Sigmoid colon (tissue), 4 donors: ENCODE measurements around the gene COL23A1.

Source experiments
- EP300 ChIP-seq, 4 donors: sonication (generic); formaldehyde crosslinking; IDR thresholded peaks; one replicate each; pipeline ENCODE4 v1.6.1; 2017; ENCODE audit warnings: antibody characterized with exemption in 4 of 4
- TF ChIP-seq, protein P1 (sequence below), 4 experiments: fragments of 450-650 bp in 3 of 4; fragments of 200-600 bp in 1 of 4; IDR thresholded peaks; one replicate each; pipeline ENCODE4 v1.5.1; 2016 to 2019; ENCODE audit warnings: antibody characterized with exemption in 4 of 4, mild to moderate bottlenecking in 3 of 4, moderate library complexity in 2 of 4

DNA sequence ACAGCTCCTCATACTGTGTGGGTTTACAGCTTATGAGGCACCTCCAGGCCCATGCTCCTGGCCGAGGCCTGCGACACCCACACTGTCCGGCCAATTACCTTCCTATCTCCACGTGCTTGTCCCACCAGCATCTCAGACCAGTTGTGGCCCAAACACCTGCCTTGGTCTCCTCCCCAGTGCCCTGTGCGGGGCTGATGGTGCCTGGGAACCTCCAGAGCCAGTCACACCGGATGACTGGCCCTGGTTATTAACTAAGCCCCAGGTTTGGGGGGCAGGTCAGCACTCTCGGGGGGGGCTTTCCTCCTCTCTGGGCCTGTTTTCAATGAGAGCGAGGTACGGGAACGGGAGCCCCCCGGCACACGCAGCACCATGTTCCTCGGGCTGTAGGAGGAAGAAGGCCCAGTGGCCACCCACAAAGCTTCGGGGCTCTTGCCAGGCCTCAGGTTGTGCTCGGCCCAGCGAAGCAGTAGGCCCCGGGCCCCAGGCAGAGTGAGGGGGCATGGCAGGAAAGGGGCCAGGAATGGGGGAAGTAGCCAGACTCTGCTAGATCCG lies 281.6 kb downstream of the COL23A1 start:
- TF ChIP-seq, protein P1, sequence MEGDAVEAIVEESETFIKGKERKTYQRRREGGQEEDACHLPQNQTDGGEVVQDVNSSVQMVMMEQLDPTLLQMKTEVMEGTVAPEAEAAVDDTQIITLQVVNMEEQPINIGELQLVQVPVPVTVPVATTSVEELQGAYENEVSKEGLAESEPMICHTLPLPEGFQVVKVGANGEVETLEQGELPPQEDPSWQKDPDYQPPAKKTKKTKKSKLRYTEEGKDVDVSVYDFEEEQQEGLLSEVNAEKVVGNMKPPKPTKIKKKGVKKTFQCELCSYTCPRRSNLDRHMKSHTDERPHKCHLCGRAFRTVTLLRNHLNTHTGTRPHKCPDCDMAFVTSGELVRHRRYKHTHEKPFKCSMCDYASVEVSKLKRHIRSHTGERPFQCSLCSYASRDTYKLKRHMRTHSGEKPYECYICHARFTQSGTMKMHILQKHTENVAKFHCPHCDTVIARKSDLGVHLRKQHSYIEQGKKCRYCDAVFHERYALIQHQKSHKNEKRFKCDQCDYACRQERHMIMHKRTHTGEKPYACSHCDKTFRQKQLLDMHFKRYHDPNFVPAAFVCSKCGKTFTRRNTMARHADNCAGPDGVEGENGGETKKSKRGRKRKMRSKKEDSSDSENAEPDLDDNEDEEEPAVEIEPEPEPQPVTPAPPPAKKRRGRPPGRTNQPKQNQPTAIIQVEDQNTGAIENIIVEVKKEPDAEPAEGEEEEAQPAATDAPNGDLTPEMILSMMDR (IDR thresholded peaks at IDR 0.05): no peak
- TF ChIP-seq EP300 (IDR thresholded peaks at IDR 0.05): no peak
